PC-3 (cell line): Measurements from ENCODE around the gene SRSF7.

Source experiments
- EZH2 ChIP-seq: fragments of 300-600 bp; sonication (generic); IDR thresholded peaks from one replicate; pipeline ENCODE4 v1.6.1; 2017; ENCODE audit warnings: antibody characterized with exemption, mild to moderate bottlenecking, low read length; ENCODE audit not compliant: unreplicated experiment
- EZH2phosphoT487 ChIP-seq: fragments of 300-600 bp; sonication (generic); IDR thresholded peaks from 2 replicates; pipeline ENCODE4 v1.6.1; 2018; ENCODE audit warnings: mild to moderate bottlenecking, antibody characterized with exemption, low read length, borderline replicate concordance
- TF ChIP-seq, protein P1 (sequence below): fragments of 300-600 bp; sonication (generic); conservative IDR thresholded peaks from 2 replicates; pipeline ENCODE4 v1.5.1; 2017; ENCODE audit warnings: antibody characterized with exemption, low read depth, mild to moderate bottlenecking, low read length

DNA sequence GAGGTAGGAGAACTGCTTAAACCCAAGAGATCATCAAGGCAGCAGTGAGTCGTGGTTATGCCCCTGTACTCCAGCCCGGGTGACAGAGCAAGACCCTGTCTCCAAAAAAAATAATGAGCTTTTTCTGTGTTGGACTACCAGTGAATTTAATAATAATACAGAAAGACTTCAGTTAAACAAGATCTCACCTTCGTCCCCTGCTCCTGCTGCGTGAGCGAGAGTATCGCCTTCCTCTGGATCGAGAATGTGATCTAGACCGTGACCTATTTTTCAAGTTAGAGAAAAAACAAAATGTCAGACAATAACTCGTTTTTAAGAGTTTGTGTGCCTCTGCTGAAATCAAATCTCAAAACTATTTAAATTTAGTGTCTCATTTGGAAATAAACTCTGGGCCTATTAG lies 2.8 kb downstream of the SRSF7 start:
- TF ChIP-seq, protein P1, sequence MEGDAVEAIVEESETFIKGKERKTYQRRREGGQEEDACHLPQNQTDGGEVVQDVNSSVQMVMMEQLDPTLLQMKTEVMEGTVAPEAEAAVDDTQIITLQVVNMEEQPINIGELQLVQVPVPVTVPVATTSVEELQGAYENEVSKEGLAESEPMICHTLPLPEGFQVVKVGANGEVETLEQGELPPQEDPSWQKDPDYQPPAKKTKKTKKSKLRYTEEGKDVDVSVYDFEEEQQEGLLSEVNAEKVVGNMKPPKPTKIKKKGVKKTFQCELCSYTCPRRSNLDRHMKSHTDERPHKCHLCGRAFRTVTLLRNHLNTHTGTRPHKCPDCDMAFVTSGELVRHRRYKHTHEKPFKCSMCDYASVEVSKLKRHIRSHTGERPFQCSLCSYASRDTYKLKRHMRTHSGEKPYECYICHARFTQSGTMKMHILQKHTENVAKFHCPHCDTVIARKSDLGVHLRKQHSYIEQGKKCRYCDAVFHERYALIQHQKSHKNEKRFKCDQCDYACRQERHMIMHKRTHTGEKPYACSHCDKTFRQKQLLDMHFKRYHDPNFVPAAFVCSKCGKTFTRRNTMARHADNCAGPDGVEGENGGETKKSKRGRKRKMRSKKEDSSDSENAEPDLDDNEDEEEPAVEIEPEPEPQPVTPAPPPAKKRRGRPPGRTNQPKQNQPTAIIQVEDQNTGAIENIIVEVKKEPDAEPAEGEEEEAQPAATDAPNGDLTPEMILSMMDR: no peak
- TF ChIP-seq EZH2: no peak
- no peak for TF ChIP-seq EZH2phosphoT487
